GM18520 (cell line): ENCODE data around the gene SLAMF1.
"Not testable (repeated sequence)": the region's sequence is repeated elsewhere in the genome, so short reads cannot be mapped to it uniquely, and the experiment has no call there.

Source experiments
- ATAC-seq: cut with Tn5 transposase; IDR thresholded peaks from one replicate; pipeline ENCODE4 v1.9.1; 2021; ENCODE audit not compliant: unreplicated experiment

SLAMF1 gene

DNA sequence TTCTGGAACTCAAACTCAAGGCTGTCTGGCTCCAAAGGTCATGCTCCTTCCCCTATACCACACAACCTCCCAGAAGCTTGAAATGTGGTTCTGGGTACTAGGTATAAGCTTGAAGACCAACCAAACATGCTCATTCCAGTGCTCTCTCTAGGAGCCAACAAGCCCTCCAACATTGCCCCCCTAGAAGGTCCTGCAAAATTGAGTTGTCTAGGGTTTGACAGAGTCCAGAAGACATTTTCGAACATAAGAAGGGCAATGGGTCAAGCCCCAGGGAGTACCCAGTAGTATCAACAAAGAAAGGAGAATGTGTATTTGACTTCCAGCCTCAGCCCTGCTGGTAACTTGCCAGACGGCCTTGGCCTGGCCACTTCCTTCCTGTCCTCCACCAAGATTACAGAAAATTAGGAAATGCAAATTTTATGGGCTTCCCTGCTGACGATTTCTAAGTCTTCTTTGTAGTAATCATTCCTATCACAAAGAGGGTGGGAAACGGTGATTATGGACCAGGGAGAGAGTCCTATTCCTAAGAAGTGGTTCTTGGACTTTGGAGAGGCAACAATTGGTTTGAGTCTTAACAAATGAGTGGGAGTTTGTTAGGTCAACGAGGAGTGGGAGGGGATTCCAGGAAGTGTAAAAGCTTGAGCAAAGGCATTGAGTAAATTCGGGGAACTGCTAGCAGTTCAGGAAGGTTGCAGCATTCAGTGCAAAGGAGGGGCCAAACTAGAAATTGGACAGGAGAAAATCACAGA, 18.7 kb upstream of the SLAMF1 start:
- no peak for ATAC-seq

GRCh38 chr1:160664573-160665051, 17.8 kb upstream of the SLAMF1 start:
- no peak for ATAC-seq

DNA sequence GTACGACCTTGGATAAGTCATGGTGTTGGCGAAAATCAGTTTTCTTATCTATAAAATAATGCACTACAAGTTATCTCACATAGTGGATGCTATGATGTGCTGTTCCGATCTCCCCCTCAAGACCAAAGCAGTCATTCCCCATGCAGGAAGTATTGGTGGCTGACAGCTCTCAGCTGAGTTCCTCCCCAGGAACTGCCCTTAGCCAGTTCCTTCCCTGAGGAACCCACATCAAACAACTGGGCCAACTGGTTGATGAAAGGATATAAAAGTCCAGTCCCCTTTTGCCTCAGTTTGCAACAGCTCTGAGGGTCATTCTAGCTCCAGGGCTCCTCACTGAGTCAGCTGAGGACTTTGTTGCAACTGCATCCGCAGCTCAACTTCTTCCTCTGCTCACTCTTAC, 16.1 kb upstream of the SLAMF1 start:
- no peak for ATAC-seq

DNA sequence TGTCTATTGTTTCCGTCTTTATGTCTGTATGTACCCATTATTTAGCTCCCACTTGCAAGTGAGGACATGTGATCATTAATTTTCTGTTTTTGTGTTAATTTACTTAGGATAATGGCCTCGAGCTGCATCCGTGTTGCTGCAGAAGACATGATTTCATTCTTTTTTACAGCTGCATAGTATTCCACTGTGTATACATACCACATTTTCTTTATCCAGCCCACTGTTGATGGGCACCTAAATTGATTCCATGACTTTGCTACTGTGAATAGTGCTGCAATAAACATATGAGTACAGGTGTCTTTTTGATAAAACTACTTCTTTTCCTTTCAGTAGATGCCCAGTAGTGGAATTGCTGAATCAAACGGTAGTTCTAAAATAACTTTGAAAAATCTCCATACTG, 12.7 kb upstream of the SLAMF1 start:
- no peak for ATAC-seq

GRCh38 chr1:160658814-160659193, 12.0 kb upstream of the SLAMF1 start:
- no peak for ATAC-seq

DNA sequence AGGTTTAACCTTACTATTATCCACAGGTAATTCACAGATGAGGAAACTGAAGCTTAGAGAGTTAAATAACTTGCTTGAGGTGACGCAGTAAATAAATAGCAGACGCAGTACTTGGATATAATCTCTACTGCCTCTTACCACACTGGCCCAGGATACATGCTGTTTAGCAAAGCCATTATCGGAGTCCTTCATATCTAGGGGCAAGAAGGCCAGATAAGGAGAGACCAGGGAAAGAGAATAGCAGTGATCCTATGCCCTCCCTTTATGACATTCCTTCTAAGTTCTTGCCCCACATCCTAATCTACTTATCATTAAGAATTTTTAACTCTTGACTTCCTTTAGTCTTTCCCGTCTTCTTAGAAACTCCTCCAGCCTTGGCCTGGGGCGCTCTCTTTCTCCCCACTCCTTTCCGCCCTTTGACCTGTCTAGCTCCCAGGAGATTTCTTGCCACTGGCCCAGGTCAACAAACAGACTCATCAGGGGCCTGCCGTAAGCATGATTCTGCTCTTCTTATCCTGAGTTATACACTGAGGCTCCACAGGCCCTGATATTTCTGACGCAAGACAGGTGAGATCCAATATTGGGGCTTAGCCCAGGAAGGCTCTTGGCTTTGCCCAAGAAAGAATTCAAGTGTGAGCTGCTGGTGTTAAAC, 11.4 kb upstream of the SLAMF1 start:
- ATAC-seq: no peak

- no peak for ATAC-seq
Measured at GRCh38 chr1:160657250-160657781, 10.5 kb upstream of the SLAMF1 start.

- no peak for ATAC-seq
Measured at GRCh38 chr1:160656737-160657136, 9.9 kb upstream of the SLAMF1 start.

GRCh38 chr1:160653620-160654016, 6.8 kb upstream of the SLAMF1 start:
- no peak for ATAC-seq

- no peak for ATAC-seq
Measured at GRCh38 chr1:160652924-160653619, 6.2 kb upstream of the SLAMF1 start.

GRCh38 chr1:160652065-160652641, 5.3 kb upstream of the SLAMF1 start:
- not testable (repeated sequence) for ATAC-seq

DNA sequence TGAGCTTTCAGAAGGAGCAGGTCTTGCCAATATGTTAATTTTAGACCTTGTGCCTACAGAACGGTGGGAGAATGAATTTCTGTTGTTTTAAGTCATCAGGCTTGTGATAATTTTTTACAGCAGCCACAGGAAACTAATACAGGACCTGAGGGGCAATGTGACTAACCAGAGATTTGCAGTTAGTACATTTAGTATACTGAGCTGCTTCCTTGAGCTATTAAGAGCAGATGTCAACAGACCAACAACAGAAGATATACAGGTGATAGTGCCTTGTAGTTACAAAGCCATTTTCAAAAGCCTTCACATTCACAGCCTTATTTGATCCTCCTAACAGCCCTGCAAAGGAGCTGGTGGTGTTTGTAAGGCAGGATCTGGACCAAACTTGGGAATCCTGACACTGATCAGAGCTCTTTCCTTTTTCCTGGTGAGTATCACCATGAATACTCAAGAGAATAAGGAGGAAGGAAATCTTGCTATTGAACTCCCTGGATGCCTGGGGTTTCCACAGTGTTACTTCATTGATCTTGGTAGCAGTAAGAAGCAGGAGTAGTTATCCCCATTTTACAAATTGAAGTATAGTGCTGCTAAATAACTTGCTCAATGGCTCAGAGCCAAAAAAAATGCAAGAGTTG, 4.7 kb upstream of the SLAMF1 start:
- no peak for ATAC-seq

- no peak for ATAC-seq
Measured at GRCh38 chr1:160647329-160647720, 481 bp upstream of the SLAMF1 start.

DNA sequence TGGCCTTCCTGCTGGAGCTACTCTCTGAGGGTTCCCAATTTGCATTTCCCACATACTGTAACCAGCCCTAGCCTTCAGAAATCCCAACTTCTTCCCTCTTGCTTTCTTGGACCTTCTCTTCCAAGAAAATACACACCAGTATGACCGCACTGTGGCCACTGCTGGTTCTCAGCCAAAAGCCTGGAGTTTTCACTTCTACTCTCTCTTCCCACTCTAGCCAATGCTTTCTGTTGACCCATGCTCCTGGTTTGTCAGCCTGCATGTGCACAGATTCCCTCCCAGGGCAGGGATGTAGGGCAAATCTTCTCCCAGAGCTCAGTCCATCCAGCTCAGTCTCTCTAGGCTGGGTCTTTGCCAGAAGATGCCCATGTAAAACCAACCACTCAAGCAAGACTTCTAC, 664 bp downstream of the SLAMF1 start:
- no peak for ATAC-seq

GRCh38 chr1:160645386-160646130, 1.3 kb downstream of the SLAMF1 start:
- ATAC-seq: no peak

DNA sequence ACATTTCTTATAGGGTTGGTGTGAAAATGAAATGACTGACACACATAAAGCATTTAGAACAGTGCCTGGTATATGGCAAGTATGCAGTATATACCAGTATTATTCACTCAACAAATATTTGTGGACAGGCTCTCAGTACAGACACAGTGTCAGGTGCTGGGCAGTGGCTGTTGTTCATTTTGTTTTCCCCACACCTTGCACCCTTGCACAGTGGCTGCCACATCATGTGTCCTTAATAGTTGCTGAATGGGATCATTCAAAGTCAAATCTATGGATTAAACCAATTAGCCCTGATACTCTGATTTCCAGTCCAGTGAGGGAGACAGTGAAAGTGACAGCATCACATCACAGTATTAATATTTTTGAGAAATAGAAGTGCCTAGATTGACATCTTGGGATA, 2.4 kb downstream of the SLAMF1 start:
- ATAC-seq: no peak

DNA sequence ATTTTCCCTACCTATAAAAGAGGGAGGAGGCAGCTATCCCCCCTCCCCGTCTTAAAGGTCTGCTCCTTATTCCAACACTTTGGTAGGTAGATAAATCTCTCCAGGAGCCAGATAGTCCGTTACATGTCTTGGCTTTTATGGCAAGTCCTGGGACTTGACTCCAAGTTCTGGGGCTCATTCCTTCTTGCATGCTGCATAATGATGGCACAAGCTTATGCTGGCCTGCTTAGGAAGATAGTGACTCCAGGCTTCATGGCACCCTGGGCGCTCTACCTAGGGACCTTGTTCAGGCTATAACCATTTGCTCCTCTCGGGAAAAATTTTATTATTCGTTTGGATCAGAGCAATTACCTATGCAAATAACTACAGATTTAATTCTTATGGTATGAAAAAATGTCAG, 3.7 kb downstream of the SLAMF1 start:
- no peak for ATAC-seq

- ATAC-seq: no peak
Measured at GRCh38 chr1:160642281-160642644, 4.6 kb downstream of the SLAMF1 start.

- no peak for ATAC-seq
Measured at GRCh38 chr1:160641323-160642280, 5.2 kb downstream of the SLAMF1 start.
